ENCODE results near the gene PSD2. TPM values are rescaled to one million over a fixed set of nuclear protein-coding genes. Genes with fewer than 3 reads are reported as not detected.

Gene PSD2
- total RNA-seq, 6 experiments from 2014 or later: 0.04 to 0.07 (median 0.07) TPM; not detected in 3

GRCh38 chr5:139787568-139788293 is 7.9 kb upstream of the PSD2 start:
- intact Hi-C loops (cut with DNase I): loop anchor here (5.0 to 10.0 kb wide), 2 partner anchors 77 to 180 kb away; no protein-coding TSS in a partner anchor
- DNase-seq (peak; percentile 84 to 86 (median 84)), ATAC-seq (peak; percentile 94 to 97 (median 95))
- H3K4me3 ChIP-seq: peak overlapping the region; percentile 53 to 55 (median 54)
- TF ChIP-seq POLR2A (IDR thresholded peaks at IDR 0.05): no peak
- TF ChIP-seq, protein P1, sequence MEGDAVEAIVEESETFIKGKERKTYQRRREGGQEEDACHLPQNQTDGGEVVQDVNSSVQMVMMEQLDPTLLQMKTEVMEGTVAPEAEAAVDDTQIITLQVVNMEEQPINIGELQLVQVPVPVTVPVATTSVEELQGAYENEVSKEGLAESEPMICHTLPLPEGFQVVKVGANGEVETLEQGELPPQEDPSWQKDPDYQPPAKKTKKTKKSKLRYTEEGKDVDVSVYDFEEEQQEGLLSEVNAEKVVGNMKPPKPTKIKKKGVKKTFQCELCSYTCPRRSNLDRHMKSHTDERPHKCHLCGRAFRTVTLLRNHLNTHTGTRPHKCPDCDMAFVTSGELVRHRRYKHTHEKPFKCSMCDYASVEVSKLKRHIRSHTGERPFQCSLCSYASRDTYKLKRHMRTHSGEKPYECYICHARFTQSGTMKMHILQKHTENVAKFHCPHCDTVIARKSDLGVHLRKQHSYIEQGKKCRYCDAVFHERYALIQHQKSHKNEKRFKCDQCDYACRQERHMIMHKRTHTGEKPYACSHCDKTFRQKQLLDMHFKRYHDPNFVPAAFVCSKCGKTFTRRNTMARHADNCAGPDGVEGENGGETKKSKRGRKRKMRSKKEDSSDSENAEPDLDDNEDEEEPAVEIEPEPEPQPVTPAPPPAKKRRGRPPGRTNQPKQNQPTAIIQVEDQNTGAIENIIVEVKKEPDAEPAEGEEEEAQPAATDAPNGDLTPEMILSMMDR (IDR thresholded peaks at IDR 0.05): peak; percentile 85 to 98 (median 94)
- 0% methylated on average over 9 of the region's 57 CpGs for WGBS (ENCODE audit: insufficient coverage, low coverage, low lambda C conversion rate, missing lambda C conversion rate)
- no peaks in the 10 kb centered on the region for H3K27me3 ChIP-seq
- H3K9me3 ChIP-seq: no peaks in the 10 kb centered on the region
- H3K27ac ChIP-seq: no peak overlapping the region
- no peaks in the 10 kb centered on the region for H3K4me1 ChIP-seq
- H3K36me3 ChIP-seq: no peaks in the 10 kb centered on the region

DNA sequence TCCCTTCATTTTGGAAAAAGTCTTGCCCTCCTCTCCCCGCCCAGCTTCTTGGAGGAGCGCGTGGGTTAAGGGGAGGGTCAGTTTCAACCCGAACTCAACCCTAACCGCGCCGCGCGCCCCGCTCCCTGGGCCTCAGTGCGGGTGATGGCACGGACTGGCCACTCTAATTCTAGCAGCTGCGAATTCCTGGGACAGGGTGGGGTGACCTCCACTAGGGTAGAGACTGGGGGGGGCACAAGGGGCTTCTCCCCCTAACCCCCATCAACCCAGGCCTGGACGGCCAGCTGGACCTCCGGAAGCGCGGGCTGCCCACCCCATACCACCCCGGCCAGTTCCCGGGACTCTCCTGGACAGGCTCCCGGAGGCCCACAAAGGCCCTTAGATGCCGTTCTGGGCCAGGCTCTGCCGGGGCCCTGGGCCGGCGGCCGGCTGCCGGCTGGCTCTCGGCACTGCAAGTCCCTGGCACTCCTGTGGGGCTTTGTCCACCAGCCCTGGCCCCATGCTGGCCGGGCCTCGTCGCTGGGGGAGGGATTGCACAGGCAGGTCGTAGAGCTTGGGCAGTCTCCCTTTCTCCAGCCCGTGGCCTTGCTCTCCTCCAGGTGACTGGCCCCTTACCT is 7.2 kb upstream of the PSD2 start:
- H3K4me3 ChIP-seq: peak overlapping the region in 2 of 3 donors; percentile 53 to 54
- intact Hi-C loops (cut with DNase I): loop anchor here (5.0 to 10.0 kb wide), 2 partner anchors 76 to 179 kb away; no protein-coding TSS in a partner anchor

GRCh38 chr5:139789116-139789844 is 6.3 kb upstream of the PSD2 start:
- H3K4me1 ChIP-seq: no peaks in the 10 kb centered on the region
- H3K27me3 ChIP-seq: no peaks in the 10 kb centered on the region
- intact Hi-C loops (cut with DNase I): loop anchor here (5.0 to 10.0 kb wide), 2 partner anchors 76 to 178 kb away; no protein-coding TSS in a partner anchor
- no peak for ATAC-seq
- DNase-seq: no peak
- H3K27ac ChIP-seq: no peak overlapping the region
- H3K4me3 ChIP-seq: no peak overlapping the region
- no peak for TF ChIP-seq POLR2A (IDR thresholded peaks at IDR 0.05)
- TF ChIP-seq, protein P1 (IDR thresholded peaks at IDR 0.05): no peak
- no peaks in the 10 kb centered on the region for H3K36me3 ChIP-seq
- H3K9me3 ChIP-seq: no peaks in the 10 kb centered on the region
- 79% methylated on average over 8 of the region's 12 CpGs for WGBS (ENCODE audit: insufficient coverage, low coverage, low lambda C conversion rate, missing lambda C conversion rate)

More for the DNA sequence above, 7.2 kb upstream of the PSD2 start:
- H3K9me3 ChIP-seq: no peaks in the 10 kb centered on the region
- 47% methylated on average over 13 of the region's 32 CpGs for WGBS (ENCODE audit: insufficient coverage, low coverage, low lambda C conversion rate, missing lambda C conversion rate)
- H3K36me3 ChIP-seq: no peaks in the 10 kb centered on the region
- no peak for ATAC-seq
- no peaks in the 10 kb centered on the region for H3K27me3 ChIP-seq
- H3K4me1 ChIP-seq: no peaks in the 10 kb centered on the region
- H3K27ac ChIP-seq: no peak overlapping the region
- no peak for TF ChIP-seq POLR2A (IDR thresholded peaks at IDR 0.05)
- TF ChIP-seq, protein P1 (IDR thresholded peaks at IDR 0.05): no peak
- no peak for DNase-seq

DNA sequence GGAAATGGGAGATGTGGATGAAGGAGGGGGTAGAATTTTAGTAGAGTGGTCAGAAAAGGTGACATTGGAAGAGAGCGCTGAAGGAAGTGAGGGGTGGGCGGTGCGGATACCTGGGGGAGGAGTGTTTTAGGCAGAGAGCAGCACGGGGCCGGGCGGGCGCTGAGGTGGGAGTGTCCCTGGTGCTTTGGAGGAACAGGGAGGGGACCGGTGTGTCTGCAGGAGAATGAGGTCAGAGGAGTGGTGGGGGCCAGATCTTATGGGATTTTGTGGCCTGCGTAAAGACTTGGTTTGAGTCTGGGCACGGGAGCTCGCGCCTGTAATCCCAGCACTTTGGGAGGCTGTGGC is 5.8 kb upstream of the PSD2 start:
- intact Hi-C loops (cut with DNase I): loop anchor here (5.0 to 10.0 kb wide), 4 partner anchors 47 to 177 kb away; no protein-coding TSS in a partner anchor
- Histone ChIP-seq H3K36me3 (no peaks in the 10 kb centered on the region), H3K4me1 (no peaks in the 10 kb centered on the region), H3K27ac (no peak overlapping the region), H3K4me3 (no peak overlapping the region), H3K9me3 (no peaks in the 10 kb centered on the region), H3K27me3 (peaks cover 0 to 3% of the 10 kb centered on the region in 2 donors)
- 84% methylated on average over 9 of the region's 12 CpGs for WGBS (ENCODE audit: insufficient coverage, low coverage, low lambda C conversion rate, missing lambda C conversion rate)
- DNase-seq: no peak
- no peak for ATAC-seq
- no peak for TF ChIP-seq POLR2A (IDR thresholded peaks at IDR 0.05)
- TF ChIP-seq, protein P1 (IDR thresholded peaks at IDR 0.05): no peak

Measured in right lobe of liver (tissue), 6 donors.